Right lung (tissue), 5 donors: ENCODE results near the gene ARHGAP10. TPM values are rescaled to one million over a fixed set of nuclear protein-coding genes. Genes with fewer than 3 reads are reported as not detected.
"Not testable (repeated sequence)": the region's sequence is repeated elsewhere in the genome, so short reads cannot be mapped to it uniquely, and the experiment has no call there.

Experiments used
- DNase-seq, 2 donors: peaks; one replicate each; pipeline ENCODE4 v3.0.0-alpha.2; 2013
- polyA plus RNA-seq, 5 donors: library from polyadenylated mRNA; unstranded; fragments of 120-200 nt; gene quantifications; one replicate each; pipeline versions ENCODE4 v1.2.1 to v1.2.3, GENCODE V29; 2013; ENCODE audit warnings: inconsistent platforms in 1 of 5, low replicate concordance in 1 of 5; ENCODE audit not compliant: insufficient read length in 5 of 5, insufficient read depth in 1 of 5

The ARHGAP10 gene
- polyA plus RNA-seq, 5 donors = 10.9 to 13.5 (median 12.5) TPM

- DNase-seq = no peak
Measured at GRCh38 chr4:147793569-147794313, 61.9 kb downstream of the ARHGAP10 start.

DNA sequence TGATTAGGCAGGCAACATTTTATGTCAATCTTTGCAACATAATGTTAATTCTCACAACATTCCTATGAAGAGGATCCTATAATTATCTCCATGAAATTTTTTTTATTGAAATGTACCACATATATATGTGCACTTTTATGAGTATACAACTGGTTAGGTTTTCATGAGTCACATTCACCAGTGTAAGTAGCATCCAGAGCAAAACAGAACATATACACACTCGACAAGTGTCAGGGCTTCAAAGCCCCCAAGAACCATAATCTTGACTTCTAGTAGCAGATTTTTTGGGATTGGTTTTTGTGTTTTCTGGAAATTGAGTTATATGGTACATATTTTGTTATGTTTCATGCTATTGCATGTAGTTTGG is 62.4 kb downstream of the ARHGAP10 start:
- no peak for DNase-seq

GRCh38 chr4:147794787-147795413 is 63.0 kb downstream of the ARHGAP10 start:
- DNase-seq = no peak

DNA sequence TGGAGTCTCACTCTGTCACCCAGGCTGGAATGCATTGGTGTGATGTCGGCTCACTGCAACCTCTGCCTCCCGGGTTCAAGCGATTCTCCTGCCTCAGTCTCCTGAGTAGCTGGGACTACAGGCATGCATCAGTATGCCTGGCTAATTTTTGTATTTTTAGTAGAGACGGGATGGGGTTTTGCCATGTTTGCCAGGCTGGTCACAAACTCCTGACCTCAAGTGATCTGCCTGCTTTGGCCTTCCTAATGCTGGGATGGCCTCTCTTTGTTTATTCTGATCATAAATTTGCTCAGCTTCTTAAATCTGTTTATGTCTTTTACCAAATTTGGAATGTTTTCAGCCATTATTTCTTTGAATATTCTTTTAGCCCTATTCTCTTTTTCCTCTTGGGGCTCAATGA is 67.2 kb downstream of the ARHGAP10 start:
- DNase-seq = not testable (repeated sequence)

DNA sequence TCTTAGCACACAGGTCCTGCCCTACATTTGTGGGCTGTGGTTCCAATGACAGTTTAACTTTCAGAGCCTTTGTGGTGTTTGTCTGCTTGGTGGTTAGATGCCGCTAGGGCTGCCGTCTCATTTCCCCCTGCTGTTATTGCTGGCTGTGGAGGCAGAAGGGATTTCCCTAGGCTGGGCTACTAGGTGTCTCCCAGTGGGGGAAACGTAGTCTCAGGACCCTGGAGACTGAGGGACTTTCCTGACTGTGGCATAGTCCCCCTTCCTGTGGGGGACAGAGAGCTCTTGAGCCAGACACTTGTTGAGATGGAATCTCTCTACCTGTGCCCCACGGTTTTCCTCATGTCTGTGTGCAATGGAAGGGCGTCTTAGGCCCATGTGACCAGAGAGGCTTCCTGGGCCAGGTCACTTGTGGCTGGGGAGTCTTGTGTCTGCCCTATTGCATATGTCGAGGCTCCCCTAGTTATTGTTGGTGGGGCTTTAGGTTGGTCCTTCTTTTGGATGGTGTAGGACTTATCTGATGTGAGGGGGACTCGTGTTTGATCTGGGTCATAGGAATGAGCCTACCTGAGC is 68.2 kb downstream of the ARHGAP10 start:
- no peak for DNase-seq

DNA sequence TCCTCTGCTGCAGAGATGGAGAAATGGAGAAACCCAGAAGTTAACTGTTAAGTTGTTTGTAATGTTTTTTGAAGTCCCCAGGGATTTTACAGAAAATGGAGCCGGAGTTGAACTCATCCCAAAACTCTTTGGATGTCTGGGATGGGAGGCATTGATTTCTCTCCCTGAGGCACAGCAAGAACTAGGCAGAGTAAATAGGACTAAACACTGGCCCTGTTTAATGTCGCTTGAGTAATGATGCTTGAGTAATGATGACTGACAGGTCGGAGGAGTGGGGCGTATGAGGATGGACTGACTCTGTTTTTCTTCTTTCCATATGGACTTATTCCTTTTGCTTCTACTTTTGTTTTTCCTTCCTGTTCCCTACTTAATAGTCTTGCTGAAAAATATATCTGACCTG is 69.9 kb downstream of the ARHGAP10 start:
- DNase-seq = no peak

- DNase-seq = no peak
Measured at GRCh38 chr4:147802346-147802745, 70.5 kb downstream of the ARHGAP10 start.

DNA sequence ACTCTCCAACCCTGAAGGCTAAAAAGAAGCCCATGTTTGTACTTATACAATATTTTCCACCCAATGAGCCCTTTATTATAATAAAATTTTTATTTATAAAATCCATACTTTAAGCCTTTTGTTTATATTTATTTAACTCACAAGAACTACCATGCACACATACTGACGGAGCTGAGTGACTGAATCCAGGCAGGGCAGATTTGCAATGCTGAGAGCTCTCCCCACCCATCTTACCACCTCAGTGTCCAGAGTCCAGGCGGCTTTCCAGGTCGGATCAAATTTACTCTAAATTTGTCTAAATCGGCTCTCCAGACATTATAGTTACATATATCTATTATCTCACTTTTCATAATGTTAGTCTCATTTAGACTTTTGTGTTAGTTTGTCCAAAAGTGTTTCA is 74.1 kb downstream of the ARHGAP10 start:
- DNase-seq = no peak

- no peak for DNase-seq
Measured at GRCh38 chr4:147808447-147808846, 76.6 kb downstream of the ARHGAP10 start.

GRCh38 chr4:147809211-147809610 is 77.3 kb downstream of the ARHGAP10 start:
- no peak for DNase-seq

DNA sequence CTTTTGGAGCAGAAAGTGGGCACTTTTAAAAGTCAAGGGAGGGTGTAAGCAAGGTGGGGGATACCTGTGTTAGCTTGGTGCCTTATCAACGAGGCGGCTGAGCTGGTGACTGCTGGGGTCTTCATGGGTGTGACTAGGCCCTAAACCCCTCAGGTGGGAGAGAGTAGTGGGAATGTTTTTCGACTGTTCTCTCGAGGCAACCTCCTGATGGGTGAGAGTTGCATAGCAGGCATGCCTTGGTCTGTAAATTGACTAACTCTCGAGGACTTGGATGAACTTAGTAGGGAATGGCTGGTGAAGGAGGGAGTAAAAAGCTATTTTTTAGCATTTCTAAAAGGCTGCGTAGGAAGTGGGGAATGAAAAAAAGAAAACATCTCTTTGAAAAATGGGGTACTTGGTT is 80.0 kb downstream of the ARHGAP10 start:
- DNase-seq = no peak

GRCh38 chr4:147813109-147813773 is 81.4 kb downstream of the ARHGAP10 start:
- DNase-seq = no peak

GRCh38 chr4:147813973-147814372 is 82.1 kb downstream of the ARHGAP10 start:
- no peak for DNase-seq

DNA sequence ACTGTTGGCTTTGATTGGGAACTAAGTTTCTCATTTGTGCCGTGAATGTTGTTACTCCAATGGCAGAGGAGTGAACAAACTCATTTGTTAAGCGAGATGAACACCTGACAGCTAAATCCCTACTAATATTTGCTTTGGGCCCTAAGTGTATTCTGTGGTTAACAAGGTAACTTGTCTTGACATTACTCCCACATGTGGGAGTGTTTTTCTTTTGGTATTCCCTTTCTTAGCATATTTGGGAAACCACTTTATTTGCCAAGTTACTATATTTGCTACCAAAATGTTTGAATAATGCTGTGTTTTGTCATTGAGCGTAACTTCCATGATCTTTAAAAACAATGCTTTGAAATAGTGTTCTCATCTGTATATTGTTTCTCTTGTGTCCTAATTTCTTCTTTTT is 82.5 kb downstream of the ARHGAP10 start:
- no peak for DNase-seq

- no peak for DNase-seq
Measured at GRCh38 chr4:147815741-147816140, 83.9 kb downstream of the ARHGAP10 start.

GRCh38 chr4:147816382-147817254 is 84.7 kb downstream of the ARHGAP10 start:
- no peak for DNase-seq

- no peak for DNase-seq
Measured at GRCh38 chr4:147820975-147821374, 89.1 kb downstream of the ARHGAP10 start.

DNA sequence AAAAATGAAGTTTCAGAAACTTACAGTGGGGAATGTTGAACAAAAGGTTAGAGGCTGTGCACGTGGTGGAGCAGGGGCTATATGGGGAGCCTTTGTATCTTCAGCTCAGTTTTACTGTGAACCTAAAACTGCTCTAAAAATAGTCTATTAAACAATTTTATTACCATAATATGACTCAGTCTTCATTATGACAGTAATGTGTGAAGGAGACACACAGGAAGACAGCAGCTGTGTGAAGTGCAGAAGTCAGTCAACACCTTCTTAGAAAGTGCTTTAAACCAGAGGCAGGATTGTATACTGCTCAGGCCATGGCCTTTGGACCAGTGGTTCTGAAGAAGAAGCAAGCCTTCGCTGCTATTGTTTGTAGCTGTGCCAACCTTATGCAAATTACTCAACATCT is 89.7 kb downstream of the ARHGAP10 start:
- DNase-seq = no peak

GRCh38 chr4:147822128-147822527 is 90.2 kb downstream of the ARHGAP10 start:
- DNase-seq = no peak

- no peak for DNase-seq
Measured at GRCh38 chr4:147823130-147823529, 91.2 kb downstream of the ARHGAP10 start.

GRCh38 chr4:147824316-147824715 is 92.4 kb downstream of the ARHGAP10 start:
- DNase-seq = no peak

GRCh38 chr4:147824884-147825283 is 93.0 kb downstream of the ARHGAP10 start:
- DNase-seq = no peak
